ENCODE results near the gene PTPRJ.

PTPRJ gene

GRCh38 chr11:48101958-48102357, 121.6 kb downstream of the PTPRJ start:
- Histone ChIP-seq H3K27me3 (ENCODE audit: control insufficient read depth in 1 of 2, insufficient read depth in 1 of 2, low read length in 2 of 2) (no peaks in the 10 kb centered on the region), H4K91ac (ENCODE audit: low read length) (no peak overlapping the region), H4K8ac (ENCODE audit: low read length) (no peak overlapping the region), H2BK12ac (ENCODE audit: low read length in 2 of 2) (no peak overlapping the region), H3K9me3 (ENCODE audit: control insufficient read depth, low read length) (no peaks in the 10 kb centered on the region), H2BK120ac (ENCODE audit: low read depth, low read length) (no peak overlapping the region), H3K23ac (ENCODE audit: low read length in 2 of 2) (no peak overlapping the region), H3K4me2 (ENCODE audit: low read length, poor library complexity, severe bottlenecking) (no peak overlapping the region), H3K4ac (ENCODE audit: low read depth in 1 of 2, low read length in 2 of 2) (no peak overlapping the region), H3K14ac (ENCODE audit: low read length in 2 of 2) (no peak overlapping the region), H2BK15ac (ENCODE audit: low read depth, poor library complexity, severe bottlenecking) (no peak overlapping the region), H3K79me1 (replicated peaks; ENCODE audit: low read length, poor library complexity, severe bottlenecking) (peaks cover 15% of the 10 kb centered on the region), H3K4me1 (ENCODE audit: control insufficient read depth, insufficient read depth, low read depth, low read length) (peaks cover 33% of the 10 kb centered on the region), H3K36me3 (ENCODE audit: control insufficient read depth in 1 of 2, insufficient read depth in 2 of 2, low read depth in 1 of 2, low read length in 2 of 2) (peaks cover 0 to 8% of the 10 kb centered on the region in 2 experiments), H3K27ac (ENCODE audit: low read length, poor library complexity, severe bottlenecking) (no peak overlapping the region), H2AK5ac (ENCODE audit: low read length, severe bottlenecking) (no peak overlapping the region), H3K9ac (ENCODE audit: low read length) (no peak overlapping the region), H3K4me3 (ENCODE audit: insufficient read depth in 1 of 2, low read depth in 1 of 2, low read length in 2 of 2) (peak overlapping the region in 1 of 2 experiments; percentile 53), H3K18ac (ENCODE audit: low read depth in 1 of 2, low read length in 2 of 2) (no peak overlapping the region), H2BK5ac (ENCODE audit: low read depth, low read length, poor library complexity, severe bottlenecking) (no peak overlapping the region), H2AFZ (ENCODE audit: low read depth, low read length) (no peak overlapping the region)
- 77% methylated on average over 6 of the region's 6 CpGs for WGBS
- no peak for DNase-seq

DNA sequence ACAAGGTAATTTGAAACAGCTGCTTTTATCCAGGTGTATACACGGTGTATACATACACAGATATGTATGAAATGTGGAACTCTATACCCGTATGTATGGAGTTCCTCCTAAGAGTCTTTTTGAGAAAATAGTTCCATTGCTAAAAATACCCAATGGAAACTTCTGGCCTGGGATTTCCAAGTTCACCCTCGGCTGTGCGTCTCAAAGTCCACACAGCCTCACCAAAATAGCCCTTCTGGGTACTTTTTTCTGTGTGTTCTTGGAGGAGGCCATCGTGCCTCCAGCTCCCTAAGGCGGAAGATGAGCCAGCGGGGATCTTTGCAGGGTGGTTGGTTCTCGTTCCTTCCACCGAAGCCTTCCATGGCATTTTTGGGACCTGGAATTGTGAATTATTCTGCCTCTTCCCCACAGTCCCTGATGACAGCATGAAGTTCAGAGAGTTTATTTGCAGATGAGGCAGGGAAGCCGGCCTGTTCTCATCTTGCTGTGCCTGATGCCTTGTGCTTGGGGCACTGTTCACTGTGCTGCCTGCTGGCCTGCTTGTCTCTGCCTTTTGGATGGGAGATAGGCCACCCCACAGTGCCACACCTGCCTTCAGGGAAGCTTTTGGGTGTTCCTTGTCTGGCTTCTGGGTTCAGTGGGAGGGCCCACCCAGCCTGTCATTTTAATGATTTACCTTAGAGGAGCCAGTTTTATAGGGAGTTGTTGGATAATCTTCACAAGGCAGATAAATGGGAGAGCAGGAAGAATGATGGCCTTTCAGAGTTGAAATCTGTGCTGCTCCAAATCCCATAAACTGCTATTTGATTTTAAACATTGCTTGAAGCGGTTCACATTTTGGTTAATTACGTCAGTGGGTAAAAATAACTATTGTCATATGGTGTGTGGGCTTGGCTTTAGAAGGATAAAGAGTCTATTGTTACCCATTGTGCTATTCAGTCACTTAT, 123.5 kb downstream of the PTPRJ start:
- no peak overlapping the region for H3K18ac ChIP-seq (ENCODE audit: low read depth in 1 of 2, low read length in 2 of 2)
- no peak overlapping the region for H4K8ac ChIP-seq (ENCODE audit: low read length)
- no peaks in the 10 kb centered on the region for H3K9me3 ChIP-seq (ENCODE audit: control insufficient read depth, low read length)
- H3K36me3 ChIP-seq (ENCODE audit: control insufficient read depth in 1 of 2, insufficient read depth in 2 of 2, low read depth in 1 of 2, low read length in 2 of 2), result peaks cover 0 to 3% of the 10 kb centered on the region in 2 experiments
- no peak overlapping the region for H3K4ac ChIP-seq (ENCODE audit: low read depth in 1 of 2, low read length in 2 of 2)
- DNase-seq, result no peak
- WGBS, result 74% methylated on average over 9 of the region's 12 CpGs
- peaks cover 38% of the 10 kb centered on the region for H3K4me1 ChIP-seq (ENCODE audit: control insufficient read depth, insufficient read depth, low read depth, low read length)
- H2AK5ac ChIP-seq (ENCODE audit: low read length, severe bottlenecking), result peak overlapping the region; percentile 54
- peaks cover 10% of the 10 kb centered on the region for H3K79me1 ChIP-seq (replicated peaks; ENCODE audit: low read length, poor library complexity, severe bottlenecking)
- peak overlapping the region in 1 of 2 experiments; percentile 82 for H3K14ac ChIP-seq (ENCODE audit: low read length in 2 of 2)
- H3K27ac ChIP-seq (ENCODE audit: low read length, poor library complexity, severe bottlenecking), result peak overlapping the region; percentile 70
- H4K91ac ChIP-seq (ENCODE audit: low read length), result no peak overlapping the region
- no peak overlapping the region for H2BK120ac ChIP-seq (ENCODE audit: low read depth, low read length)
- no peak overlapping the region for H3K9ac ChIP-seq (ENCODE audit: low read length)
- H3K27me3 ChIP-seq (ENCODE audit: control insufficient read depth in 1 of 2, insufficient read depth in 1 of 2, low read length in 2 of 2), result no peaks in the 10 kb centered on the region
- H2AFZ ChIP-seq (ENCODE audit: low read depth, low read length), result no peak overlapping the region
- no peak overlapping the region for H2BK5ac ChIP-seq (ENCODE audit: low read depth, low read length, poor library complexity, severe bottlenecking)
- no peak overlapping the region for H2BK15ac ChIP-seq (ENCODE audit: low read depth, poor library complexity, severe bottlenecking)
- H3K4me2 ChIP-seq (ENCODE audit: low read length, poor library complexity, severe bottlenecking), result peak overlapping the region; percentile 6
- no peak overlapping the region for H3K23ac ChIP-seq (ENCODE audit: low read length in 2 of 2)
- H2BK12ac ChIP-seq (ENCODE audit: low read length in 2 of 2), result no peak overlapping the region
- no peak overlapping the region for H3K4me3 ChIP-seq (ENCODE audit: insufficient read depth in 1 of 2, low read depth in 1 of 2, low read length in 2 of 2)

- no peak overlapping the region for H3K4ac ChIP-seq (ENCODE audit: low read depth in 1 of 2, low read length in 2 of 2)
- no peak overlapping the region for H3K14ac ChIP-seq (ENCODE audit: low read length in 2 of 2)
- no peak overlapping the region for H3K4me2 ChIP-seq (ENCODE audit: low read length, poor library complexity, severe bottlenecking)
- H3K9ac ChIP-seq (ENCODE audit: low read length), result no peak overlapping the region
- no peak overlapping the region for H2BK5ac ChIP-seq (ENCODE audit: low read depth, low read length, poor library complexity, severe bottlenecking)
- no peak overlapping the region for H2BK15ac ChIP-seq (ENCODE audit: low read depth, poor library complexity, severe bottlenecking)
- no peak overlapping the region for H2AFZ ChIP-seq (ENCODE audit: low read depth, low read length)
- H3K27me3 ChIP-seq (ENCODE audit: control insufficient read depth in 1 of 2, insufficient read depth in 1 of 2, low read length in 2 of 2), result no peaks in the 10 kb centered on the region
- H3K18ac ChIP-seq (ENCODE audit: low read depth in 1 of 2, low read length in 2 of 2), result no peak overlapping the region
- no peak overlapping the region for H3K23ac ChIP-seq (ENCODE audit: low read length in 2 of 2)
- no peak overlapping the region for H2BK120ac ChIP-seq (ENCODE audit: low read depth, low read length)
- H4K8ac ChIP-seq (ENCODE audit: low read length), result no peak overlapping the region
- H3K9me3 ChIP-seq (ENCODE audit: control insufficient read depth, low read length), result no peaks in the 10 kb centered on the region
- H2AK5ac ChIP-seq (ENCODE audit: low read length, severe bottlenecking), result no peak overlapping the region
- H3K27ac ChIP-seq (ENCODE audit: low read length, poor library complexity, severe bottlenecking), result peak overlapping the region; percentile 2
- peaks cover 40% of the 10 kb centered on the region for H3K4me1 ChIP-seq (ENCODE audit: control insufficient read depth, insufficient read depth, low read depth, low read length)
- H4K91ac ChIP-seq (ENCODE audit: low read length), result no peak overlapping the region
- H3K36me3 ChIP-seq (ENCODE audit: control insufficient read depth in 1 of 2, insufficient read depth in 2 of 2, low read depth in 1 of 2, low read length in 2 of 2), result peaks cover 0 to 3% of the 10 kb centered on the region in 2 experiments
- WGBS, result 77% methylated on average over 3 of the region's 3 CpGs
- H2BK12ac ChIP-seq (ENCODE audit: low read length in 2 of 2), result no peak overlapping the region
- no peak overlapping the region for H3K4me3 ChIP-seq (ENCODE audit: insufficient read depth in 1 of 2, low read depth in 1 of 2, low read length in 2 of 2)
- H3K79me1 ChIP-seq (replicated peaks; ENCODE audit: low read length, poor library complexity, severe bottlenecking), result peaks cover 7% of the 10 kb centered on the region
- no peak for DNase-seq
These were observed 124.2 kb downstream of the PTPRJ start for GRCh38 chr11:48104568-48104924.

DNA sequence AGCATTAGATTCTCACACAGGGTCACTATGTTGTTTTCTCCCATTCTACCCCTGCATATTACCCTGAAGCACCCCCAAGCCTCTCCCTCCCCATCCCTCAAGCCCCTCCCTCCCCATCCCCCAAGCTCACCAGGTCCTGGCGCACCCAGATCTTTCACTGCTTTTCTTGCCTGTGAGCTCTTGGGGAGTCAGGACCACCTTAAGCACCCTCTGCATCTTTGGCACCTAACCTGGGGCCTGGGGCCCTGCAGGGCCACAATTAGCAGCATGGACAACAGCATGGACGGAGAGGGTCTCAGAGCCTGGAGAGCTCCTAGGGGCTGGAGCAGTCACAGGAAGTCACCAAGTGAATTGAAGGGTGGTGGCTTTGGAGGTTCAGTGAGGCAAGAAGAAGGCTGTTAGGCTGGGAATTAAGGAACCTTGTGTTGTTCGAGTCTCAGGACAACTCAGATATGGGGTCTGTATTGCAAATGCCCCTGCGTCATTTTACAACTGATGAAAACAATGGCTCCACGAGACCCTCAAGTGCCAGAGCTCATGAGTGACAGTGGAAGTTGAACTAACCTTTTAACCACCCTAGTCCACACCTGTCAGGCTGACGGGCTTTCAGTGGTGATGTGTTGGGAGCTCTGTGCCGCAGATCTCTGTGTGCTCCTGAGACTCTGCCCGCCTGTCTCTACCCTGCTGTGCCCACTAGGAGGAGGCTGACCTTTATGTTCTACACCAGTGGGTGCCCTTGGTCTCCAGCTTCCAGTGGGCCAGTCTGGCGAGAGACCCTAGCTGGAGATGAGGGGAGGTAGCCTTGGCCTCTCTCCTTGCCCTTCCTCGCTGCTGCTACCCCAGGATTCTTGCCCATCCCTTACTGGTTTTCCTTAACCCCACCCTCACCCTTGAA, 125.0 kb downstream of the PTPRJ start:
- Histone ChIP-seq H4K8ac (ENCODE audit: low read length) (no peak overlapping the region), H2BK12ac (ENCODE audit: low read length in 2 of 2) (no peak overlapping the region), H3K9ac (ENCODE audit: low read length) (no peak overlapping the region), H2BK5ac (ENCODE audit: low read depth, low read length, poor library complexity, severe bottlenecking) (peak overlapping the region; percentile 26), H3K4ac (ENCODE audit: low read depth in 1 of 2, low read length in 2 of 2) (no peak overlapping the region), H2BK120ac (ENCODE audit: low read depth, low read length) (no peak overlapping the region), H3K79me1 (replicated peaks; ENCODE audit: low read length, poor library complexity, severe bottlenecking) (peaks cover 4% of the 10 kb centered on the region), H3K4me3 (ENCODE audit: insufficient read depth in 1 of 2, low read depth in 1 of 2, low read length in 2 of 2) (no peak overlapping the region), H3K36me3 (ENCODE audit: control insufficient read depth in 1 of 2, insufficient read depth in 2 of 2, low read depth in 1 of 2, low read length in 2 of 2) (peaks cover 0 to 3% of the 10 kb centered on the region in 2 experiments), H3K14ac (ENCODE audit: low read length in 2 of 2) (no peak overlapping the region), H3K9me3 (ENCODE audit: control insufficient read depth, low read length) (no peaks in the 10 kb centered on the region), H3K18ac (ENCODE audit: low read depth in 1 of 2, low read length in 2 of 2) (no peak overlapping the region), H3K27ac (ENCODE audit: low read length, poor library complexity, severe bottlenecking) (peak overlapping the region; percentile 31), H3K23ac (ENCODE audit: low read length in 2 of 2) (no peak overlapping the region), H2AK5ac (ENCODE audit: low read length, severe bottlenecking) (peak overlapping the region; percentile 28), H2AFZ (ENCODE audit: low read depth, low read length) (no peak overlapping the region), H3K4me1 (ENCODE audit: control insufficient read depth, insufficient read depth, low read depth, low read length) (peaks cover 40% of the 10 kb centered on the region), H3K27me3 (ENCODE audit: control insufficient read depth in 1 of 2, insufficient read depth in 1 of 2, low read length in 2 of 2) (no peaks in the 10 kb centered on the region), H3K4me2 (ENCODE audit: low read length, poor library complexity, severe bottlenecking) (no peak overlapping the region), H4K91ac (ENCODE audit: low read length) (no peak overlapping the region), H2BK15ac (ENCODE audit: low read depth, poor library complexity, severe bottlenecking) (no peak overlapping the region)
- DNase-seq, result no peak
- WGBS, result 95% methylated on average over 10 of the region's 10 CpGs
